HG03039 (cell line): ENCODE results near the gene PLPP4.

Experiments used
- ATAC-seq: cut with Tn5 transposase; IDR thresholded peaks from one replicate; pipeline ENCODE4 v1.9.1; 2021; ENCODE audit warnings: mild to moderate bottlenecking, moderate library complexity; ENCODE audit not compliant: unreplicated experiment

PLPP4 gene

GRCh38 chr10:120515741-120516140 is 58.7 kb downstream of the PLPP4 start:
- ATAC-seq = no peak

- ATAC-seq = no peak
Measured at GRCh38 chr10:120516426-120516825, 59.4 kb downstream of the PLPP4 start.

- no peak for ATAC-seq
Measured at GRCh38 chr10:120517196-120517595, 60.2 kb downstream of the PLPP4 start.

- no peak for ATAC-seq
Measured at GRCh38 chr10:120517881-120518484, 61.0 kb downstream of the PLPP4 start.

GRCh38 chr10:120521880-120522279 is 64.9 kb downstream of the PLPP4 start:
- no peak for ATAC-seq

GRCh38 chr10:120527691-120528090 is 70.7 kb downstream of the PLPP4 start:
- ATAC-seq = no peak

GRCh38 chr10:120530699-120531098 is 73.7 kb downstream of the PLPP4 start:
- no peak for ATAC-seq

- ATAC-seq = no peak
Measured at GRCh38 chr10:120538091-120538490, 81.1 kb downstream of the PLPP4 start.

GRCh38 chr10:120539076-120539475 is 82.0 kb downstream of the PLPP4 start:
- no peak for ATAC-seq

- ATAC-seq = no peak
Measured at GRCh38 chr10:120540486-120540885, 83.5 kb downstream of the PLPP4 start.

GRCh38 chr10:120541984-120542383 is 85.0 kb downstream of the PLPP4 start:
- no peak for ATAC-seq

GRCh38 chr10:120542591-120542990 is 85.6 kb downstream of the PLPP4 start:
- ATAC-seq = no peak

- ATAC-seq = no peak
Measured at GRCh38 chr10:120543291-120543690, 86.3 kb downstream of the PLPP4 start.

GRCh38 chr10:120548210-120548609 is 91.2 kb downstream of the PLPP4 start:
- no peak for ATAC-seq

- ATAC-seq = no peak
Measured at GRCh38 chr10:120552262-120552661, 95.2 kb downstream of the PLPP4 start.

GRCh38 chr10:120553911-120554310 is 96.9 kb downstream of the PLPP4 start:
- ATAC-seq = no peak

- no peak for ATAC-seq
Measured at GRCh38 chr10:120555436-120555835, 98.4 kb downstream of the PLPP4 start.

GRCh38 chr10:120555842-120556532 is 99.0 kb downstream of the PLPP4 start:
- no peak for ATAC-seq

GRCh38 chr10:120557311-120557710 is 100.3 kb downstream of the PLPP4 start:
- no peak for ATAC-seq

GRCh38 chr10:120559800-120560199 is 102.8 kb downstream of the PLPP4 start:
- no peak for ATAC-seq

- no peak for ATAC-seq
Measured at GRCh38 chr10:120562956-120563355, 105.9 kb downstream of the PLPP4 start.

GRCh38 chr10:120570418-120570817 is 113.4 kb downstream of the PLPP4 start:
- ATAC-seq = no peak

GRCh38 chr10:120571266-120571665 is 114.2 kb downstream of the PLPP4 start:
- no peak for ATAC-seq
